ENCODE measurements around the gene ZSWIM5. TPM values are rescaled to one million over a fixed set of nuclear protein-coding genes. Genes with fewer than 3 reads are reported as not detected.
"Not testable (repeated sequence)": the region's sequence is repeated elsewhere in the genome, so short reads cannot be mapped to it uniquely, and the experiment has no call there.

Gene ZSWIM5
- total RNA-seq, 4 donors from 2014 or later: 12.3 to 38.2 (median 13.7) TPM

DNA sequence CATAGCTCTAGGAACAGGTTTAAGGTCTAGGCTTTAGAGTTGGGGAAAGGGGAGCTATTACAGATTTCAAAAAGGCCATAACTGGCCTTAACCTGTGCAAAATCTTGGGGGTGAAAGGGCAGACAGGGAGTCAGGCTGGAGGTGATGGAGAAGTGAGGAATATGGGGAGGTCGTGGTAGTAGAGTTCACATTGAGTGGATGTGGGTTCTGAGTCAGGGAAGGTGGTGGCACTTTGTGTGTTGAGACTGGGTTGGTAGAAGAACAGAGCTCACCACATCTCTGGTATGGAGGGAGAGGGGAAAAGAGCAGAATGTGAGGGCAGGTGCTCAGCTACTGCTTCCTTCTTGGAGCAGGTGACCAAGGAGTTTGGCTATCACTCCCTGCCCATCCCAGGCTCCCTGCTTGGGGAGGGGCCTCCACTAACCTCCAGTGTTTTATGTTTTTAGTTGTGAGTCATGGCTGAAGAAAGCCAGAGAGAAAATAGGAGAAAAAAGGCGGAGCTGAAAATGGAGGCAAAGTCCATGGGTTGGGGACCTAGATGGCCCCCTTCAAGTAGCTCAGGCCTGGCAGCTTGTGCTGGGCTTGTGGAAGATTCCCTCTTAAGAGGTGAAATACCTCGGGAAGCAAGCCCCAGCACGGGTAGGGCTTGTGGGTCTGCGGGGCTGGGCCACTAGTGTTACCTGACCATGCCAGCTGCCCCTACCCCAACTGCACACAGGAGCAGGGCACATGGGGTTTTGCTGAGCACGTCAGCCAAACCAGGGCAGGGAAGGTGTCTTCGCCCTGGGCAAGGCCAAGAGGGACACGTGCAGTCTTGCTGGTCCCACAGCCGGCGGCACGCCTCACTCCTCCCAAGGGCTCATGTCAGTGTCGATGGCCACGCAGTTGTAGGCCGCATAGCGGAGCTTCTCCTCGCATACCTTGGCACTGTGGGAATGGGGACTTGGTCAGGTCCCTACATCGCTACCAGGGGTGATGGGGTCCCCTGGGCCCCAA lies 203.5 kb downstream of the ZSWIM5 start:
- 73 to 88% methylated on average over 1 to 17 of the region's 17 CpGs for WGBS, 2 donors (ENCODE audit: low coverage in 1 of 2)
- TF ChIP-seq POLR2A (IDR thresholded peaks at IDR 0.05) (no peak), POLR2AphosphoS5 (IDR thresholded peaks at IDR 0.05) (no peak), EP300 (IDR thresholded peaks at IDR 0.05; ENCODE audit: low read depth) (no peak)
- TF ChIP-seq, protein P1, sequence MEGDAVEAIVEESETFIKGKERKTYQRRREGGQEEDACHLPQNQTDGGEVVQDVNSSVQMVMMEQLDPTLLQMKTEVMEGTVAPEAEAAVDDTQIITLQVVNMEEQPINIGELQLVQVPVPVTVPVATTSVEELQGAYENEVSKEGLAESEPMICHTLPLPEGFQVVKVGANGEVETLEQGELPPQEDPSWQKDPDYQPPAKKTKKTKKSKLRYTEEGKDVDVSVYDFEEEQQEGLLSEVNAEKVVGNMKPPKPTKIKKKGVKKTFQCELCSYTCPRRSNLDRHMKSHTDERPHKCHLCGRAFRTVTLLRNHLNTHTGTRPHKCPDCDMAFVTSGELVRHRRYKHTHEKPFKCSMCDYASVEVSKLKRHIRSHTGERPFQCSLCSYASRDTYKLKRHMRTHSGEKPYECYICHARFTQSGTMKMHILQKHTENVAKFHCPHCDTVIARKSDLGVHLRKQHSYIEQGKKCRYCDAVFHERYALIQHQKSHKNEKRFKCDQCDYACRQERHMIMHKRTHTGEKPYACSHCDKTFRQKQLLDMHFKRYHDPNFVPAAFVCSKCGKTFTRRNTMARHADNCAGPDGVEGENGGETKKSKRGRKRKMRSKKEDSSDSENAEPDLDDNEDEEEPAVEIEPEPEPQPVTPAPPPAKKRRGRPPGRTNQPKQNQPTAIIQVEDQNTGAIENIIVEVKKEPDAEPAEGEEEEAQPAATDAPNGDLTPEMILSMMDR (IDR thresholded peaks at IDR 0.05): no peak
- Histone ChIP-seq H3K9me3 (no peaks in the 10 kb centered on the region), H3K27ac (no peak overlapping the region), H3K4me3 (no peak overlapping the region), H3K27me3 (no peaks in the 10 kb centered on the region), H3K4me1 (no peaks in the 10 kb centered on the region), H3K36me3 (peaks cover 0 to 52% (median 17%) of the 10 kb centered on the region in 4 donors)
- in situ Hi-C loops (cut with MboI; ENCODE audit: low pct_ligation_motif_present in 1 of 4, low pct_unique_long_range_greater_than_20kb in 1 of 4, low sequenced_read_pairs in 3 of 4) (loop anchor here in 2 of 4 donors (25.0 kb wide), 2 partner anchors 166 to 216 kb away; partner anchors contain the start of genes BEST4 (in 1 of the 2), PTCH2 (in 1 of the 2) and RPS8 (in 1 of the 2)), intact Hi-C loops (cut with DNase I; ENCODE audit: low total_unique reads) (no loop called here)
- no peak for DNase-seq

DNA sequence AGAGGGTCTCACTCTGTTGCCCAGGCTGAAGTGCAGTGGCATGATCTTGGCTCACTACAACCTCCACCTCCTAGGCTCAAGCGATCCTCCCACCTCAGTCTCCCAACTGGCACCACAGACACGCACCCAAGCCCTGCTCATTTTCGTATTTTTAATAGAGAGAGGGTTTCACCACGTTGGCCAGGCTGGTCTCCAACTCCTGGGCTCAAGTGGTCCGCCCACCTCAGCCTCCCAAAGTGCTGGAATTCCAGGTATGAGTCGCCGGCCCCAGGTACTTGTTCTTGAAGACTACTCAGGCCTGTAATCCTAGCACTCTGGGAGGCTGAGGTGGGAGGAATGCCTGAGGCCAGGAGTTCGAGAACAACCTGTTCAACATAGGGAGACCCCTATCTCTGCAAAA lies 204.8 kb downstream of the ZSWIM5 start:
- WGBS, 2 donors (ENCODE audit: low coverage in 1 of 2): 93% methylated on average over 8 of the region's 8 CpGs; no CpG with 5 or more reads in 1 of the 2 donors
- peak; percentile 3 for TF ChIP-seq POLR2A (IDR thresholded peaks at IDR 0.05)
- peaks cover 0 to 40% (median 10%) of the 10 kb centered on the region in 4 donors for H3K36me3 ChIP-seq
- H3K4me3 ChIP-seq; intact Hi-C loops (cut with DNase I; ENCODE audit: low total_unique reads); DNase-seq; H3K27me3 ChIP-seq; H3K9me3 ChIP-seq; H3K4me1 ChIP-seq; H3K27ac ChIP-seq: not testable (repeated sequence)
- in situ Hi-C loops (cut with MboI; ENCODE audit: low pct_ligation_motif_present in 1 of 4, low pct_unique_long_range_greater_than_20kb in 1 of 4, low sequenced_read_pairs in 3 of 4): loop anchor here in 2 of 4 donors (25.0 kb wide), 2 partner anchors 164 to 214 kb away; partner anchors contain the start of genes BEST4 (in 1 of the 2), PTCH2 (in 1 of the 2) and RPS8 (in 1 of the 2)

DNA sequence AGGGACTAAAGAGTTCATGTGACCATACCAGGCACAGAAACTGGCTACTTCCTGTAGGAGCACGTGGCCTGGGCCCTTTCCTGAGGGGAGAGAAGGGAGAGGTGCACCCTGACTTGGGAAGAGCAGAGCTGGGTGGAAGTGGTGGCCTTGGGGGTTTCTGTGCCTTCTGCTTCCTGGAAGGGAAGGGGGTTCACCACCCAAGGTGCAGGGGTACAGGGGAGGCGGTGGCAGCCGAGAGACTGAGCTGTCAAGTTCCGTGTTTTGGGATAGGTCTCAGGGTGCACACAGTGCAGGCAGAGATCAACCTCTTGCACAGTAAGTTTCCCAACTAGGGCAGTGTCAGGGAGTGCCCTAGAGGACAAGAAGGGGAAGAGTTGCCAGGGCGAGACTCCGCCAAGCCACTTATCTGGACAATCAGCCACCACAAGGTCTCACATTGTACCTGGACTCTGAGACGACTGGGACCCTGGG lies 205.4 kb downstream of the ZSWIM5 start:
- Histone ChIP-seq H3K4me3 (no peak overlapping the region), H3K27me3 (no peaks in the 10 kb centered on the region), H3K9me3 (no peaks in the 10 kb centered on the region), H3K27ac (no peak overlapping the region), H3K36me3 (peaks cover 0 to 35% (median 9%) of the 10 kb centered on the region in 4 donors), H3K4me1 (no peaks in the 10 kb centered on the region)
- in situ Hi-C loops (cut with MboI; ENCODE audit: low pct_ligation_motif_present in 1 of 4, low pct_unique_long_range_greater_than_20kb in 1 of 4, low sequenced_read_pairs in 3 of 4) (loop anchor here in 2 of 4 donors (25.0 kb wide), 2 partner anchors 164 to 214 kb away; partner anchors contain the start of genes BEST4 (in 1 of the 2), PTCH2 (in 1 of the 2) and RPS8 (in 1 of the 2)), intact Hi-C loops (cut with DNase I; ENCODE audit: low total_unique reads) (no loop called here)
- no peak for DNase-seq
- TF ChIP-seq, protein P1 (IDR thresholded peaks at IDR 0.05): no peak
- TF ChIP-seq POLR2AphosphoS5 (IDR thresholded peaks at IDR 0.05) (no peak), POLR2A (IDR thresholded peaks at IDR 0.05) (no peak), EP300 (IDR thresholded peaks at IDR 0.05; ENCODE audit: low read depth) (no peak)
- WGBS, 2 donors (ENCODE audit: low coverage in 1 of 2): 40 to 79% methylated on average over 1 to 7 of the region's 7 CpGs

DNA sequence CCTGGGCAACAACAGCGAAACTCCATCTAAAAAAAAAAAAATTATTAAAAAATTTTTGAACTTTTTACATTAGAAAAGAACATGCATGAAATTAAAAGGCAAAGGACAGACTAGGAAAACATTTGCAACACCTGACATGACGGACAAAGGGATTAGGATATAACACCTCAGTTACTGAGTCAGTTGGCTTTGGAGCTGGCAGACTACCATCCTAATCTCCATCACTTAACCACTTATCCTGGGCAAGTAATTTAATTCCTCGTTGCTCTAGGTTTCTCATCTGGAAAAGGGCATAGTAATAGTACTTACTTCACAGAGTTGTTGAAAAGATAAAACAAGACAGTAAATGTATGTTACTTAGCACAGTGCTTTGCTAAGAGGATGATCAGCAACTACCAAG lies 207.2 kb downstream of the ZSWIM5 start:
- H3K9me3 ChIP-seq: no peaks in the 10 kb centered on the region
- in situ Hi-C loops (cut with MboI; ENCODE audit: low pct_ligation_motif_present in 1 of 4, low pct_unique_long_range_greater_than_20kb in 1 of 4, low sequenced_read_pairs in 3 of 4) (no loop called here), intact Hi-C loops (cut with DNase I; ENCODE audit: low total_unique reads) (no loop called here)
- H3K27me3 ChIP-seq: no peaks in the 10 kb centered on the region
- H3K27ac ChIP-seq: no peak overlapping the region
- H3K4me3 ChIP-seq: no peak overlapping the region
- DNase-seq: no peak
- H3K36me3 ChIP-seq: peaks cover 0 to 19% (median 1%) of the 10 kb centered on the region in 4 donors
- H3K4me1 ChIP-seq: no peaks in the 10 kb centered on the region
- 85 to 88% methylated on average over 3 of the region's 3 CpGs for WGBS, 2 donors (ENCODE audit: low coverage in 1 of 2)
- no peak for TF ChIP-seq EP300 (IDR thresholded peaks at IDR 0.05; ENCODE audit: low read depth)
- TF ChIP-seq POLR2AphosphoS5 (IDR thresholded peaks at IDR 0.05): no peak
- TF ChIP-seq POLR2A (IDR thresholded peaks at IDR 0.05): no peak
- TF ChIP-seq, protein P1 (IDR thresholded peaks at IDR 0.05): no peak

Data from transverse colon (tissue), 4 donors.